B cell (primary cell): Measurements from ENCODE around the gene STAP2.
A peak's percentile ranks its signal among the peaks of the same experiment; 100 is the strongest.

Source experiments
- EZH2 ChIP-seq: IDR thresholded peaks from 2 replicates; pipeline ENCODE4 v1.6.1; 2012; ENCODE audit warnings: borderline replicate concordance, low read depth, mild to moderate bottlenecking, moderate library complexity, low read length; ENCODE audit not compliant: insufficient read depth, poor library complexity, severe bottlenecking
- TF ChIP-seq, protein P1 (sequence below): fragments of 200-600 bp; IDR thresholded peaks from one replicate; pipeline ENCODE4 v1.8.0; 2022; ENCODE audit warnings: antibody characterized with exemption, mild to moderate bottlenecking

DNA sequence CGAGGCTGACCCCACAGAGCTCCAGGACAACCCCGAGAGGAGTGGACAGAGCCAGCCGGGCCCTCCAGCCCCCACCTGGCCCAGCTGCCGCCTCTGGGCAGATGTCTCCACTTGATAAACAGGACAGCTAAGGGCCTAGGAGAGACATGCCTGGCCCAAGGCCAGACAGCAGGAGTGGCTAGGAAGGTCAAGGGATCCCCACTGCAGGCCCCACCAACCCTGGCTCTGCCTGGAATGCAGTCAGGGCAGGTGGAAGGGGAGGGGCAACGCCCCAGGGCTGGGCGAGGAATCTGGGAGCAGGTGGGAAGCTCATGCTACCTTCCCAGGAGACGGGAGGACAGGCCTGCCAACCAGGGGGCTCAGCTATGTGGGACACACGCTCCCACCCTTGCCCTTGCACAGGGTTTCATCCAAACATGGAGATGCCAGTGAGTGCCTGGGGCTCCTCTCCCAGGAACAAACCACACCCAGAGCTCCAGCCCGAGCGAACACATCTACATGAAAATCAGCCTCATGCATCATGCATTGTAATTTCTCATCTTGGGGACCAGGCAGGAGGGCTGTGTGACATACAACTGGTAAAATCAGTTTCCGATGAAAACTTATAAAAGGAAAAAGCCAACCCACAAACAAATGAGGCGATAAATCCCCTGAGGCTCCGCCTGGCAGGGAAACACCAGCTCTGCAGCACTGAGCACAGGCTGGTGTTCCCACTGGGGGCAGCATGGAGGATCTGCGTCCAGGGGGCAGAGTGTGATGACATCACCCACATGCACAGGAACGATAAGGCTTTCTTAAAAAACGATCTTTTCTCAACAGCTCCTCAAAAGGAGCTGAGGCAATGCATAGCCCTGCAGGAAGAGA lies 36.8 kb upstream of the STAP2 start:
- TF ChIP-seq, protein P1, sequence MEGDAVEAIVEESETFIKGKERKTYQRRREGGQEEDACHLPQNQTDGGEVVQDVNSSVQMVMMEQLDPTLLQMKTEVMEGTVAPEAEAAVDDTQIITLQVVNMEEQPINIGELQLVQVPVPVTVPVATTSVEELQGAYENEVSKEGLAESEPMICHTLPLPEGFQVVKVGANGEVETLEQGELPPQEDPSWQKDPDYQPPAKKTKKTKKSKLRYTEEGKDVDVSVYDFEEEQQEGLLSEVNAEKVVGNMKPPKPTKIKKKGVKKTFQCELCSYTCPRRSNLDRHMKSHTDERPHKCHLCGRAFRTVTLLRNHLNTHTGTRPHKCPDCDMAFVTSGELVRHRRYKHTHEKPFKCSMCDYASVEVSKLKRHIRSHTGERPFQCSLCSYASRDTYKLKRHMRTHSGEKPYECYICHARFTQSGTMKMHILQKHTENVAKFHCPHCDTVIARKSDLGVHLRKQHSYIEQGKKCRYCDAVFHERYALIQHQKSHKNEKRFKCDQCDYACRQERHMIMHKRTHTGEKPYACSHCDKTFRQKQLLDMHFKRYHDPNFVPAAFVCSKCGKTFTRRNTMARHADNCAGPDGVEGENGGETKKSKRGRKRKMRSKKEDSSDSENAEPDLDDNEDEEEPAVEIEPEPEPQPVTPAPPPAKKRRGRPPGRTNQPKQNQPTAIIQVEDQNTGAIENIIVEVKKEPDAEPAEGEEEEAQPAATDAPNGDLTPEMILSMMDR, result peak; percentile 63
- no peak for TF ChIP-seq EZH2
